T-helper 1 cell treated with Interleukin-12 subunit alpha and Interleukin-12 subunit beta and Interleukin-4 antibody, amounts not matched to agents 30 ng/mL and 1 ng/mL, for 36 hours (primary cell): ENCODE data around the gene NUP188. TPM values are rescaled to one million over a fixed set of nuclear protein-coding genes. Genes with fewer than 3 reads are reported as not detected.

Source experiments
- total RNA-seq: library from RNA; stranded (reverse); gene quantifications from 2 replicates; pipeline ENCODE4 v1.2.3, GENCODE V29; 2022

NUP188 gene
- total RNA-seq, 1 donor from 2014 or later = 105 TPM

Other genes starting within 250 kb of the NUP188 start
- gene PKN3, start 245.2 kb upstream of the NUP188 start, total RNA-seq = 10.7 and 11.1 TPM in 2 replicates
- gene ZDHHC12, start 223.6 kb upstream of the NUP188 start, total RNA-seq = 68.7 and 69.9 TPM in 2 replicates
- gene ZER1, start 175.8 kb upstream of the NUP188 start, total RNA-seq = 22.7 and 23.7 TPM in 2 replicates
- gene TBC1D13, start 160.4 kb upstream of the NUP188 start, total RNA-seq = 23.0 and 24.0 TPM in 2 replicates
- 12.8 and 14.1 TPM in 2 replicates for gene ENDOG, start 129.2 kb upstream of the NUP188 start, total RNA-seq
- 93.1 and 105 TPM in 2 replicates for gene SPOUT1, start 117.9 kb upstream of the NUP188 start, total RNA-seq
- gene KYAT1, start 65.7 kb upstream of the NUP188 start, total RNA-seq = 13.9 and 14.9 TPM in 2 replicates
- gene LRRC8A, start 65.6 kb upstream of the NUP188 start, total RNA-seq = 60.1 and 60.2 TPM in 2 replicates
- 2.7 and 2.9 TPM in 2 replicates for gene PHYHD1, start 26.7 kb upstream of the NUP188 start, total RNA-seq
- gene DOLK, start 96 bp upstream of the NUP188 start, total RNA-seq = 11.4 and 13.1 TPM in 2 replicates
- 87.4 and 93.5 TPM in 2 replicates for gene SH3GLB2, start 80.6 kb downstream of the NUP188 start, total RNA-seq
- 49.9 and 50.2 TPM in 2 replicates for gene MIGA2, start 88.9 kb downstream of the NUP188 start, total RNA-seq
- gene DOLPP1, start 133.4 kb downstream of the NUP188 start, total RNA-seq = 19.0 and 21.5 TPM in 2 replicates
- 15.0 and 15.2 TPM in 2 replicates for gene CRAT, start 163.1 kb downstream of the NUP188 start, total RNA-seq
- 109 and 121 TPM in 2 replicates for gene PTPA, start 163.7 kb downstream of the NUP188 start, total RNA-seq
- gene IER5L, start 230.6 kb downstream of the NUP188 start, total RNA-seq = 3.3 and 3.4 TPM in 2 replicates